Tibial artery (tissue), 4 donors: ENCODE measurements around the gene PEX1.
"Not testable (repeated sequence)": the region's sequence is repeated elsewhere in the genome, so short reads cannot be mapped to it uniquely, and the experiment has no call there.

Experiments
- DNase-seq, 2 donors: peaks; one replicate each; pipeline ENCODE4 v3.0.0-alpha.2; 2019
- H3K27ac ChIP-seq, 2 donors: fragments of 200-600 bp; sonication (generic) in 1 of 2; 1 replicate in 1 of 2; 2 replicates in 1 of 2; pipeline ENCODE4 v1.5.1; 2018 to 2019; ENCODE audit warnings: mild to moderate bottlenecking in 1 of 2
- H3K27me3 ChIP-seq, 2 donors: fragments of 200-600 bp; sonication (generic) in 1 of 2; one replicate each; pipeline versions ENCODE4 v1.5.1 to v1.6.0; 2016 to 2019
- H3K36me3 ChIP-seq, 3 donors: fragments of 200-600 bp; sonication (generic) in 2 of 3; one replicate each; pipeline ENCODE4 v1.5.1; 2016 to 2019; ENCODE audit warnings: mild to moderate bottlenecking in 2 of 3
- H3K4me1 ChIP-seq, 4 donors: fragments of 200-600 bp; sonication (generic) in 2 of 4; 1 replicate in 3 of 4; 2 replicates in 1 of 4; pipeline ENCODE4 v1.5.1; 2016 to 2019
- H3K4me3 ChIP-seq, 2 donors: fragments of 200-600 bp; sonication (generic) in 1 of 2; 1 replicate in 1 of 2; 2 replicates in 1 of 2; pipeline ENCODE4 v1.5.1; 2018 to 2019; ENCODE audit warnings: mild to moderate bottlenecking in 2 of 2
- H3K9me3 ChIP-seq, 3 donors: fragments of 200-600 bp; sonication (generic) in 1 of 3; one replicate each; pipeline ENCODE4 v1.5.1; 2016 to 2019
- CTCF ChIP-seq, 2 experiments: fragments of 200-600 bp in 1 of 2; fragments of 450-650 bp in 1 of 2; IDR thresholded peaks; one replicate each; pipeline ENCODE4 v1.5.1; 2017 to 2019; ENCODE audit warnings: antibody characterized with exemption in 2 of 2, mild to moderate bottlenecking in 1 of 2, moderate library complexity in 1 of 2
- intact Hi-C: fragments of 100-400 bp; cut with DNase I; formaldehyde crosslinking; loops from one replicate; pipeline ENCODE4 v1.15.0; 2023; ENCODE audit warnings: low total_unique reads

The PEX1 gene

GRCh38 chr7:92546856-92547497, 18.7 kb upstream of the PEX1 start:
- no peaks in the 10 kb centered on the region for H3K4me1 ChIP-seq
- no peak overlapping the region for H3K27ac ChIP-seq
- TF ChIP-seq CTCF (IDR thresholded peaks at IDR 0.05), result no peak
- intact Hi-C loops, result no loop called here
- H3K36me3 ChIP-seq, result no peaks in the 10 kb centered on the region
- DNase-seq, result no peak
- H3K9me3 ChIP-seq, result no peaks in the 10 kb centered on the region
- H3K4me3 ChIP-seq, result no peak overlapping the region
- H3K27me3 ChIP-seq, result no peaks in the 10 kb centered on the region

- DNase-seq, H3K4me3 ChIP-seq, H3K4me1 ChIP-seq, H3K36me3 ChIP-seq, intact Hi-C loops, H3K27me3 ChIP-seq, H3K9me3 ChIP-seq, H3K27ac ChIP-seq: not testable (repeated sequence)
Observed at GRCh38 chr7:92545116-92545515, 16.8 kb upstream of the PEX1 start.

- not testable (repeated sequence) for H3K4me3 ChIP-seq, H3K4me1 ChIP-seq, H3K9me3 ChIP-seq
Observed at GRCh38 chr7:92543542-92543941, 15.2 kb upstream of the PEX1 start.

GRCh38 chr7:92534572-92534971, 6.3 kb upstream of the PEX1 start:
- peaks cover 73 to 89% (median 77%) of the 10 kb centered on the region in 3 donors for H3K36me3 ChIP-seq
- TF ChIP-seq CTCF (IDR thresholded peaks at IDR 0.05), result no peak

More at GRCh38 chr7:92543542-92543941, 15.2 kb upstream of the PEX1 start:
- DNase-seq, H3K27ac ChIP-seq, H3K27me3 ChIP-seq, intact Hi-C loops, H3K36me3 ChIP-seq: not testable (repeated sequence)

GRCh38 chr7:92528958-92529264, 591 bp upstream of the PEX1 start:
- no peak for TF ChIP-seq CTCF (IDR thresholded peaks at IDR 0.05)
- no peaks in the 10 kb centered on the region for H3K27me3 ChIP-seq
- H3K27ac ChIP-seq, result peak overlapping the region; percentile 83 to 91
- no peaks in the 10 kb centered on the region for H3K9me3 ChIP-seq
- peaks cover 0 to 27% (median 12%) of the 10 kb centered on the region in 4 donors for H3K4me1 ChIP-seq
- no peak for DNase-seq
- intact Hi-C loops, result loop anchor here (10.0 kb wide), 1 partner anchor 306 kb away; the partner anchor contains the start of gene CDK6
- H3K36me3 ChIP-seq, result peaks cover 22 to 38% (median 33%) of the 10 kb centered on the region in 3 donors
- peak overlapping the region; percentile 85 to 97 for H3K4me3 ChIP-seq

More at GRCh38 chr7:92534572-92534971, 6.3 kb upstream of the PEX1 start:
- Histone ChIP-seq H3K27ac (no peak overlapping the region), H3K9me3 (no peaks in the 10 kb centered on the region), H3K27me3 (no peaks in the 10 kb centered on the region), H3K4me1 (peaks cover 0 to 11% (median 3%) of the 10 kb centered on the region in 4 donors), H3K4me3 (no peak overlapping the region)
- no peak for DNase-seq
- intact Hi-C loops, result no loop called here

- peak overlapping the region; percentile 83 to 91 for H3K27ac ChIP-seq
- H3K9me3 ChIP-seq, result no peaks in the 10 kb centered on the region
- peaks cover 8 to 24% (median 20%) of the 10 kb centered on the region in 3 donors for H3K36me3 ChIP-seq
- no peak for TF ChIP-seq CTCF (IDR thresholded peaks at IDR 0.05)
- H3K27me3 ChIP-seq, result no peaks in the 10 kb centered on the region
- peak in 1 of 2 donors; percentile 28 for DNase-seq
- peaks cover 0 to 27% (median 12%) of the 10 kb centered on the region in 4 donors for H3K4me1 ChIP-seq
- intact Hi-C loops, result loop anchor here (2.0 to 10.0 kb wide), 2 partner anchors 279 to 307 kb away; partner anchors contain the start of gene CDK6
- H3K4me3 ChIP-seq, result peak overlapping the region; percentile 85 to 97
Observed at GRCh38 chr7:92527300-92528187, 776 bp downstream of the PEX1 start.
